NB4 (cell line): ENCODE results near the gene BPIFB2.
"Not testable (repeated sequence)": the region's sequence is repeated elsewhere in the genome, so short reads cannot be mapped to it uniquely, and the experiment has no call there.

ENCODE experiments used
- POLR2A ChIP-seq: IDR thresholded peaks from 2 replicates; pipeline ENCODE4 v1.6.1; 2011; ENCODE audit warnings: mild to moderate bottlenecking; ENCODE audit not compliant: insufficient read length; ENCODE audit errors: extremely low read depth
- TF ChIP-seq, protein P1 (sequence below): IDR thresholded peaks from one replicate; pipeline ENCODE4 v1.5.1; 2012; ENCODE audit warnings: low read depth, low read length

DNA sequence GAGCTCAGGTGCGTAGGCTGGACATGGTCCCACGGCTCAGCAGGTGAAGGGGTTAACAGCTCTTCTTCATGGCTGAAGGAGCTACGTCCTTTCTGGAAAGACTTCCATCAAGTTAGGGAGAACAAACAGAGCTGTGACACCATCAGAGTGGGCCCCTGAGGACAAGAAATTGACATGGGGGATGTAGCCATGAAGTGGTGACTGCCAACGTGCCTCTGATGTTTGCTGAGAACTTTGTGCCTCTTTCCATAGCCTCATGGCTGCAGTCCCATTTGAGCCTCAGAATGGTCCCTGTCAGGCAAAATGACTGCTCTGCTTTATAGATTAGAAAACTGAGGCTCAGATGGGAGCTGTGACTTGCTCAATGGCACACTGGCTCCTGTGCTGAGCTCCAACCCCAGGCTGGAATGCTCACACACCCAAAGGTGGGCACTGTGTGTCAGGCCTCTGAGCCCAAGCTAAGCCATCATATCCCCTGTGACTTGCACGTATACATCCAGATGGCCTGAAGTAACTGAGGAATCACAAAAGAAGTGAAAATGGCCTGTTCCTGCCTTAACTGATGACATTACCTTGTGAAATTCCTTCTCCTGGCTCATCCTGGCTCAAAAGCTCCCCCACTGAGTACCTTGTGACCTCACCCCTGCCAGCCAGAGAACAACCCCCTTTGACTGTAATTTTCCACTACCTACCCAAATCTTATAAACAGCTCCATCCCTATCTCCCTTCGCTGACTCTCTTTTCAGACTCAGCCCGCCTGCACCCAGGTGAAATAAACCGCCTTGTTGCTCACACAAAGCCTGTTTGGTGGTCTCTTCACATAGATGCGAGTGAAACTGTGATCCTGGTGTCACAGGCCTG, 33.1 kb upstream of the BPIFB2 start:
- TF ChIP-seq, protein P1, sequence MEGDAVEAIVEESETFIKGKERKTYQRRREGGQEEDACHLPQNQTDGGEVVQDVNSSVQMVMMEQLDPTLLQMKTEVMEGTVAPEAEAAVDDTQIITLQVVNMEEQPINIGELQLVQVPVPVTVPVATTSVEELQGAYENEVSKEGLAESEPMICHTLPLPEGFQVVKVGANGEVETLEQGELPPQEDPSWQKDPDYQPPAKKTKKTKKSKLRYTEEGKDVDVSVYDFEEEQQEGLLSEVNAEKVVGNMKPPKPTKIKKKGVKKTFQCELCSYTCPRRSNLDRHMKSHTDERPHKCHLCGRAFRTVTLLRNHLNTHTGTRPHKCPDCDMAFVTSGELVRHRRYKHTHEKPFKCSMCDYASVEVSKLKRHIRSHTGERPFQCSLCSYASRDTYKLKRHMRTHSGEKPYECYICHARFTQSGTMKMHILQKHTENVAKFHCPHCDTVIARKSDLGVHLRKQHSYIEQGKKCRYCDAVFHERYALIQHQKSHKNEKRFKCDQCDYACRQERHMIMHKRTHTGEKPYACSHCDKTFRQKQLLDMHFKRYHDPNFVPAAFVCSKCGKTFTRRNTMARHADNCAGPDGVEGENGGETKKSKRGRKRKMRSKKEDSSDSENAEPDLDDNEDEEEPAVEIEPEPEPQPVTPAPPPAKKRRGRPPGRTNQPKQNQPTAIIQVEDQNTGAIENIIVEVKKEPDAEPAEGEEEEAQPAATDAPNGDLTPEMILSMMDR: not testable (repeated sequence)
- TF ChIP-seq POLR2A: not testable (repeated sequence)
